ENCODE results near the gene CLEC12A.

GRCh38 chr12:9973949-9974348, 2.7 kb downstream of the CLEC12A start:
- TF ChIP-seq CTCF (conservative IDR thresholded peaks at IDR 0.05; ENCODE audit: low read depth, low read length) (no peak), MXI1 (IDR thresholded peaks at IDR 0.05; ENCODE audit: borderline replicate concordance, low read depth, low read length) (no peak), FOS (IDR thresholded peaks at IDR 0.05; ENCODE audit: low read depth, low read length) (no peak), CHD1 (IDR thresholded peaks at IDR 0.05; ENCODE audit: low read depth, low read length) (no peak), BHLHE40 (IDR thresholded peaks at IDR 0.05; ENCODE audit: low read depth, low read length) (no peak), RAD21 (IDR thresholded peaks at IDR 0.05; ENCODE audit: low read length) (no peak), RCOR1 (IDR thresholded peaks at IDR 0.05; ENCODE audit: insufficient replicate concordance, low read length) (no peak), POLR2A (IDR thresholded peaks at IDR 0.05; ENCODE audit: low read depth, low read length) (no peak), RFX5 (IDR thresholded peaks at IDR 0.05; ENCODE audit: low read depth, low read length) (no peak), NFE2L2 (IDR thresholded peaks at IDR 0.05; ENCODE audit: low read depth, low read length) (no peak), USF2 (IDR thresholded peaks at IDR 0.05; ENCODE audit: low read depth, low read length) (no peak), MAZ (IDR thresholded peaks at IDR 0.05; ENCODE audit: borderline replicate concordance, low read depth, low read length) (no peak)

Data from IMR-90 (cell line).